Measurements from ENCODE around the gene SYT5.

DNA sequence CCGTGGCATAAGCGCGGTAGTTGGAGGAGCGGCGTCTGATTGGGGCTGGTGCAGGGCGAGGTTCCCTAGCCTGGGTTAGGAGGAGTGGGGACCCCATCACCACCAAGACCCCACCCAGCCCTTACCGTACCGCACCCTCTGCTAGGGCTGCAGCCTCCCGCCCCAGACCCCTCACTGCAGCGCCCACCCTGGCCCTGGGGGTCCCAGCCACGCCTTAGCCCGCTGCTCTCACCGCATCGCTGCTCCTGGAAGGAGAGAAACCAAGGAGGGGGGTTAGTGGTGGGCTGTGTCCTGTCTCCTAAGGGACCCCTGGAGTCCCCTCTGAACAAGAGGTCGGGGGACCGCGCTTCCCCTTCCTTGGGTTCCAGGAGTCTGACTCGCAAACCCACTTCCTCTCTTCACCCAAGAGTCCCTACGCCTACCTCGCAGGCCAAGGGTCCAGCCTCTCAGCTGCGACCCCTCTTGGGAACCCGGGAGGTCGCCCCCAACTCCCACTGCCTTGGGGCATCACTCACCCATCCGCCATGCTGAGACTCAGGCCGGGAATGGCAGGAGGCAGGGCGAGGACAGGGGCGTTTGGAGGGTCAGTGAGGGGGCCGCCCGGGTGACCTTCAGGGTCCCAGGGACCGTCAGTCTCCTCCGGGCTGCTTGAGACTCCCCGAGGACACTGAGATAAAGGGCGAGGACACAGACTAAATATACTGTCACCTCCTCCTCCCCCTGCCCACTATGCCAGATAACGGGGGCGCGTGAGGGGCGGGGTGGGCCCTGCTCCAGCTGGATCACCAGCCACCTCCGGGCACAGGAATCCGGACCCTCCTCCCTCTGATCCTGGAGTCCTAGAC, 22.8 kb downstream of the SYT5 start, which contains the start of gene TNNI3:
- TF ChIP-seq, protein P1, sequence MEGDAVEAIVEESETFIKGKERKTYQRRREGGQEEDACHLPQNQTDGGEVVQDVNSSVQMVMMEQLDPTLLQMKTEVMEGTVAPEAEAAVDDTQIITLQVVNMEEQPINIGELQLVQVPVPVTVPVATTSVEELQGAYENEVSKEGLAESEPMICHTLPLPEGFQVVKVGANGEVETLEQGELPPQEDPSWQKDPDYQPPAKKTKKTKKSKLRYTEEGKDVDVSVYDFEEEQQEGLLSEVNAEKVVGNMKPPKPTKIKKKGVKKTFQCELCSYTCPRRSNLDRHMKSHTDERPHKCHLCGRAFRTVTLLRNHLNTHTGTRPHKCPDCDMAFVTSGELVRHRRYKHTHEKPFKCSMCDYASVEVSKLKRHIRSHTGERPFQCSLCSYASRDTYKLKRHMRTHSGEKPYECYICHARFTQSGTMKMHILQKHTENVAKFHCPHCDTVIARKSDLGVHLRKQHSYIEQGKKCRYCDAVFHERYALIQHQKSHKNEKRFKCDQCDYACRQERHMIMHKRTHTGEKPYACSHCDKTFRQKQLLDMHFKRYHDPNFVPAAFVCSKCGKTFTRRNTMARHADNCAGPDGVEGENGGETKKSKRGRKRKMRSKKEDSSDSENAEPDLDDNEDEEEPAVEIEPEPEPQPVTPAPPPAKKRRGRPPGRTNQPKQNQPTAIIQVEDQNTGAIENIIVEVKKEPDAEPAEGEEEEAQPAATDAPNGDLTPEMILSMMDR (conservative IDR thresholded peaks at IDR 0.05 in 1 of 2, IDR thresholded peaks at IDR 0.05 in 1 of 2; ENCODE audit: extremely low read depth in 1 of 2, insufficient read depth in 1 of 2, low read depth in 1 of 2, low read length in 2 of 2), result no peak
- no peak for TF ChIP-seq EZH2 (IDR thresholded peaks at IDR 0.05; ENCODE audit: borderline replicate concordance, low read length)

Measured in mammary epithelial cell (primary cell).